Ascending aorta (tissue), 2 donors: Measurements from ENCODE around the gene BTN3A1. TPM values are rescaled to one million over a fixed set of nuclear protein-coding genes. Genes with fewer than 3 reads are reported as not detected.

Source experiments
- DNase-seq, 2 donors: peaks; one replicate each; pipeline ENCODE4 v3.0.0-alpha.2; 2019; ENCODE audit warnings: low spot score in 2 of 2
- H3K27ac ChIP-seq, 2 donors: fragments of 200-600 bp; sonication (generic); one replicate each; pipeline ENCODE4 v1.5.1; 2016 to 2017; ENCODE audit warnings: mild to moderate bottlenecking in 1 of 2
- H3K27me3 ChIP-seq: fragments of 200-600 bp; sonication (generic); one replicate; pipeline ENCODE4 v1.5.1; 2017
- H3K36me3 ChIP-seq, 2 donors: fragments of 200-600 bp; sonication (generic); one replicate each; pipeline ENCODE4 v1.5.1; 2016
- H3K4me1 ChIP-seq, 2 donors: fragments of 200-600 bp; sonication (generic); one replicate each; pipeline ENCODE4 v1.5.1; 2016 to 2017; ENCODE audit warnings: mild to moderate bottlenecking in 1 of 2
- H3K4me3 ChIP-seq, 2 donors: fragments of 200-600 bp; sonication (generic); one replicate each; pipeline ENCODE4 v1.5.1; 2016 to 2017; ENCODE audit warnings: mild to moderate bottlenecking in 1 of 2
- H3K9me3 ChIP-seq, 2 donors: fragments of 200-600 bp; sonication (generic); one replicate each; pipeline ENCODE4 v1.5.1; 2016
- intact Hi-C: fragments of 100-400 bp; cut with DNase I; formaldehyde crosslinking; loops from one replicate; pipeline ENCODE4 v1.15.1; 2023
- total RNA-seq: library from RNA; depleted of rRNA; stranded (reverse); fragments of >200 nt; gene quantifications from one replicate; pipeline ENCODE4 v1.1.0, GENCODE V29; 2016
- TF ChIP-seq, protein P1 (sequence below), 3 experiments: fragments of 200-600 bp in 2 of 3; fragments of 450-650 bp in 1 of 3; sonication (generic) in 2 of 3; IDR thresholded peaks; one replicate each; pipeline ENCODE4 v1.5.1; 2016 to 2019; ENCODE audit warnings: antibody characterized with exemption in 3 of 3, mild to moderate bottlenecking in 1 of 3, moderate library complexity in 1 of 3

Gene BTN3A1
- total RNA-seq, 1 donor from 2014 or later: 7.7 TPM

DNA sequence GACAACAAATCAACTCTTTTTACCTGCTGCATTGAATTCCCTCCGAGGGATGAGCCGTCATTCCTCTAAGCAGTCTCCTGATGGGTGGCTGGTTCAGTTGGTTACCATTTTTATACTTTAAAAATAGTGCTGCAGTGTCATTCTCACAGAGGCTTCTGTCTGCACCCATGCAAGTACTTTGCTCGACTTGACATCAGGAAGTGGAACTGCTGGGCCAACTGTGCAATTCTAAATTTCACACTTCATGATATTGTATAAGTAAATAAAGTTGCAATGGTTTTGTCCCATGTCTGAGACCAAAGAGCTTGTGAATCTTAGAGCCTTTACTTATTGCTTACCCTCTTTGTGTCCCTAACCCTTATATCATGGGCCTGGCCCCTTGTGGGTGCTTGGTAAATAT, 2.5 kb downstream of the BTN3A1 start:
- Histone ChIP-seq H3K27me3 (no peaks in the 10 kb centered on the region), H3K4me1 (peaks cover 0 to 7% of the 10 kb centered on the region in 2 donors), H3K9me3 (no peaks in the 10 kb centered on the region), H3K4me3 (no peak overlapping the region), H3K36me3 (peaks cover 5 to 15% of the 10 kb centered on the region in 2 donors), H3K27ac (no peak overlapping the region)
- intact Hi-C loops: loop anchor here (5.0 kb wide), 2 partner anchors 33 to 68 kb away; no protein-coding TSS in a partner anchor
- DNase-seq: no peak
- TF ChIP-seq, protein P1, sequence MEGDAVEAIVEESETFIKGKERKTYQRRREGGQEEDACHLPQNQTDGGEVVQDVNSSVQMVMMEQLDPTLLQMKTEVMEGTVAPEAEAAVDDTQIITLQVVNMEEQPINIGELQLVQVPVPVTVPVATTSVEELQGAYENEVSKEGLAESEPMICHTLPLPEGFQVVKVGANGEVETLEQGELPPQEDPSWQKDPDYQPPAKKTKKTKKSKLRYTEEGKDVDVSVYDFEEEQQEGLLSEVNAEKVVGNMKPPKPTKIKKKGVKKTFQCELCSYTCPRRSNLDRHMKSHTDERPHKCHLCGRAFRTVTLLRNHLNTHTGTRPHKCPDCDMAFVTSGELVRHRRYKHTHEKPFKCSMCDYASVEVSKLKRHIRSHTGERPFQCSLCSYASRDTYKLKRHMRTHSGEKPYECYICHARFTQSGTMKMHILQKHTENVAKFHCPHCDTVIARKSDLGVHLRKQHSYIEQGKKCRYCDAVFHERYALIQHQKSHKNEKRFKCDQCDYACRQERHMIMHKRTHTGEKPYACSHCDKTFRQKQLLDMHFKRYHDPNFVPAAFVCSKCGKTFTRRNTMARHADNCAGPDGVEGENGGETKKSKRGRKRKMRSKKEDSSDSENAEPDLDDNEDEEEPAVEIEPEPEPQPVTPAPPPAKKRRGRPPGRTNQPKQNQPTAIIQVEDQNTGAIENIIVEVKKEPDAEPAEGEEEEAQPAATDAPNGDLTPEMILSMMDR (IDR thresholded peaks at IDR 0.05): no peak

DNA sequence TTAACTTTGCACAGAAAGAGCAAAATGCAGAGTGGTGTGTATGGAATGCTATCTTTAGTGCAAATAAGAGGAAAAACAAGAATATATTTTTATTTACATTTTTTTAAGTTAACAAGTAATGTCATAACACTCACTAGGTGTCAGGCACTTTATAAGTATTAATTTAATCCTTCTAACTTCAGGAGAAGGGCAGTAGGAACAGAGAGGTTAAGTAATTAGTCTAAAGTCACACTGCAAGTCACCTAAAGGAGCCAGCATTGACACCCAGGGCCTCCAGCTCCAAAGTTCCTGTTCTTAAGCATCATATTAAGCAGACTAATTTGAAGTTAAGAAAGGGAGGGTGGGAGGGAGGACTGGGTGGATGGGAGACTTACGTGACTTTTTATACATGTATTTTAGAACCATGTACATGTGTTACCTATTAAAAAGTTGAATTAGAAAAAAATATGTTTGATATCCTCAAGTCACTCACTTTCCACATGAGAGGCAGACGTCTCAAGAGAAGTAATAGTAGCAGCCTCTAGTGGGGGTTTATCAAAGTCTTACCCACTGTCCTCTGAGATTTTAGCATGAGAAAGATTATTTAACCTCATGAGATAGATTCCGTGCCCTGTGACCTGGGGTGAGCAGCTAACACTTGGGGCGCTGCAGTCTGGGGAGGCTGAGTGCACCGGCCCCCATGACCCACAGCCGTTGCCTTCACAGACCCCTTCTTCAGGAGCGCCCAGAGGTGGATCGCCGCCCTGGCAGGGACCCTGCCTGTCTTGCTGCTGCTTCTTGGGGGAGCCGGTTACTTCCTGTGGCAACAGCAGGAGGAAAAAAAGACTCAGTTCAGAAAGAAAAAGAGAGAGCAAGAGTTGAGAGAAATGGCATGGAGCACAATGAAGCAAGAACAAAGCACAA, 7.0 kb downstream of the BTN3A1 start:
- intact Hi-C loops: no loop called here
- no peak overlapping the region for H3K27ac ChIP-seq
- no peaks in the 10 kb centered on the region for H3K27me3 ChIP-seq
- no peak overlapping the region for H3K4me3 ChIP-seq
- peaks cover 8 to 25% of the 10 kb centered on the region in 2 donors for H3K36me3 ChIP-seq
- no peaks in the 10 kb centered on the region for H3K9me3 ChIP-seq
- TF ChIP-seq, protein P1 (IDR thresholded peaks at IDR 0.05): no peak
- no peak for DNase-seq
- no peaks in the 10 kb centered on the region for H3K4me1 ChIP-seq

- Histone ChIP-seq H3K4me1 (no peaks in the 10 kb centered on the region), H3K36me3 (peaks cover 8 to 25% of the 10 kb centered on the region in 2 donors), H3K9me3 (no peaks in the 10 kb centered on the region), H3K4me3 (no peak overlapping the region), H3K27ac (no peak overlapping the region), H3K27me3 (no peaks in the 10 kb centered on the region)
- TF ChIP-seq, protein P1 (IDR thresholded peaks at IDR 0.05): no peak
- no peak for DNase-seq
- intact Hi-C loops: no loop called here
Measured at GRCh38 chr6:26411751-26412150, 9.7 kb downstream of the BTN3A1 start.

DNA sequence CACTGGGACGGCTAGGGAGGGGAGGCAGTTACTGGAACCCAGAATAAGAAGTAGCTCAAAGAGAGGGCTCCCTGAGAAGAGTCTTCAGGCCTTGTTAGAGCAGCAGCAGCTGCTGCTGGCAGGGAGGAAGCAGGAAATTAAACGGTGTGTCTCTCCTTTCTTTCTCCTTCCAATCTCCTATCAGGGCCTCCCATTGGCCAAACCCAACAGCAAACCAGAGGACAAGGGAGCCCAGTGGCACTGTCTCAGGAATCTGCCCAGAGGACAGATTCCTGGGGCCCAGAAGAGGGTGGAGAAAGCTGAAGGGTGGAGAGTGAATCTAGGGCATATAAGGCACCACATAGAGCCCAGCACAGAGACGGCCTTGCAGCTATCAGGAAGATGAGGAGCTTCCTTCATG, 10.2 kb downstream of the BTN3A1 start:
- Histone ChIP-seq H3K4me1 (no peaks in the 10 kb centered on the region), H3K27ac (no peak overlapping the region), H3K4me3 (no peak overlapping the region), H3K27me3 (no peaks in the 10 kb centered on the region), H3K36me3 (peaks cover 8 to 22% of the 10 kb centered on the region in 2 donors), H3K9me3 (no peaks in the 10 kb centered on the region)
- DNase-seq: no peak
- TF ChIP-seq, protein P1 (IDR thresholded peaks at IDR 0.05): no peak
- intact Hi-C loops: no loop called here

DNA sequence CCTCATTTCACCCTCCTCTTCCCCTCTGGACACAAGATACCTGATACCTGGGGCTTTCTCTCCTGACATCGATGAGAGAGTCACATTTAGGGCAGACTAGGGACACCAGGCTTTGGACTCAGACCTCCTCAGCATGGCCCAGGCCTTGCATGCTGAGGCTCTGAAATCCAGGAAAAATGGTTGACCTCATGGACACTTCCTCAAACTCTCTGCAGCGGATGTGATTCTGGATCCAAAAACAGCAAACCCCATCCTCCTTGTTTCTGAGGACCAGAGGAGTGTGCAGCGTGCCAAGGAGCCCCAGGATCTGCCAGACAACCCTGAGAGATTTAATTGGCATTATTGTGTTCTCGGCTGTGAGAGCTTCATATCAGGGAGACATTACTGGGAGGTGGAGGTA, 10.9 kb downstream of the BTN3A1 start:
- Histone ChIP-seq H3K9me3 (no peaks in the 10 kb centered on the region), H3K27ac (no peak overlapping the region), H3K36me3 (peaks cover 3 to 15% of the 10 kb centered on the region in 2 donors), H3K4me1 (no peaks in the 10 kb centered on the region), H3K27me3 (no peaks in the 10 kb centered on the region), H3K4me3 (no peak overlapping the region)
- TF ChIP-seq, protein P1 (IDR thresholded peaks at IDR 0.05): no peak
- intact Hi-C loops: no loop called here
- DNase-seq: no peak
